SJSA1 (cell line): Measurements from ENCODE around the gene EML6. TPM values are rescaled to one million over a fixed set of nuclear protein-coding genes. Genes with fewer than 3 reads are reported as not detected.

ENCODE experiments used
- DNase-seq, 2 experiments: peaks; one replicate each; pipeline ENCODE4 v3.0.0-alpha.2; 2015 to 2020; ENCODE audit warnings: low spot score in 2 of 2, low read depth in 1 of 2
- H3K27ac ChIP-seq: fragments of 250-450 bp; sonication (Bioruptor Pico); 2 replicates; pipeline ENCODE4 v1.5.1; 2020; ENCODE audit warnings: mild to moderate bottlenecking, moderate library complexity
- H3K27me3 ChIP-seq: fragments of 250-450 bp; sonication (Bioruptor Pico); replicated peaks from 2 replicates; pipeline ENCODE4 v1.5.1; 2020; ENCODE audit warnings: mild to moderate bottlenecking, moderate library complexity
- H3K36me3 ChIP-seq: fragments of 250-450 bp; sonication (Bioruptor Pico); 2 replicates; pipeline ENCODE4 v1.5.1; 2020; ENCODE audit warnings: mild to moderate bottlenecking
- H3K4me1 ChIP-seq: fragments of 250-450 bp; sonication (Bioruptor Pico); replicated peaks from 2 replicates; pipeline ENCODE4 v1.6.1; 2021; ENCODE audit warnings: mild to moderate bottlenecking
- H3K4me3 ChIP-seq: fragments of 250-450 bp; sonication (Bioruptor Pico); 2 replicates; pipeline ENCODE4 v1.5.1; 2020; ENCODE audit warnings: mild to moderate bottlenecking
- H3K9me3 ChIP-seq: fragments of 250-450 bp; sonication (Bioruptor Pico); replicated peaks from 2 replicates; pipeline ENCODE4 v1.5.1; 2020; ENCODE audit warnings: mild to moderate bottlenecking
- total RNA-seq: library from RNA; depleted of rRNA; stranded (reverse); fragments of >200 nt; shearing (Covaris generic); gene quantifications from 2 replicates; pipeline ENCODE4 v1.2.3, GENCODE V29; 2014

EML6 gene
- total RNA-seq, 1 experiment from 2014 or later = 1.3 TPM

DNA sequence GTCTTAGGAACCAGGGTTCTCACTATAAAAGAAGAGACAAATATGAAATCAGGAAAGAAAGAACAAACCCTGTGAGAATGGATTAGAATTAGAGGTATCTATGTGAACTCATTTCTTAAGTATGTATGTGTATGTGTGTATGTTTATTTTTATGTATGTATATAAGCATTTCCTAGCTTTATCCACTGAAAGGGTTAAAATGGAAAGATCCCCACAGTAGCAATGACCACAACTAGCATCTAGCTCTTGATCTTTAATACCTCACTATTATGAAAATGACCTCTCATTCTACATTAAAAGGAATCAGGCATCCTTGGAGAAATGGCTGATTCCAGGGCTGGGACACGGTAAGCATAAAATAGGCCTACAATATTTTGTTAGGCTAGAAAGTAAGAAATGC is 295.2 kb downstream of the EML6 start:
- Histone ChIP-seq H3K9me3 (no peaks in the 10 kb centered on the region), H3K4me3 (no peak overlapping the region), H3K27ac (no peak overlapping the region), H3K4me1 (peaks cover 41% of the 10 kb centered on the region), H3K27me3 (no peaks in the 10 kb centered on the region), H3K36me3 (peaks cover 35% of the 10 kb centered on the region)
- no peak for DNase-seq

DNA sequence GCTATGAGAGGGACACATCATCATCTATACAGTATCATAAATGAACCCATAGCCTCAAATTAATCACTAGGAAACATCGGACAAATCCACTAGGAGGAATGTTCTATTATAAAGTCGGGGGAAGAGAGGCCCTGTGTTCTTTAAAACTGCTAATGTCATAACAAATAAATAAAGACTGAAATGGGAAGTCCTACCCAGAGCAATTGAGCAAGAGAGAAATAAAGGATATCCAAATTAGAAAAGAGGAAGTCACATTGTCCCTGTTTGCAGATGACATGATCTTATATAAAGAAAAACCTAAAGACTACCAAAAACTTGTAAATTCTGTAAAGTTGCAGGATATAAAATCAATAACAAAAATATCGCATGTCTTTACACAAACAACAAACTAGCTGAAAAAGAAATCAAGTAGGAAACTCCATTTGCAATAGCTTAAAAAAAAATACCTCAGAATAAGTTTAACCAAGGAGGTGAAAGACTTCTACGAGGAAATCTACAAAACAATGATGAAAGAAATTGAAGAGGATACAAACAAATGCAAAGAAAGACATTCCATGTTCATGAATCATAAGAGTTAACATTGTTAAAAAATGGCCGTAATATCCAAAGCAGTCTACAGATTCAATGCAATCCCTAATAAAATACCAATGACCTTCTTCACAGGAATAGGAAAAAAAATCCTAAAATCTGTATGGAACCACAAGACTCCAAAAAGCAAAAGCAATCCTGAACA is 296.2 kb downstream of the EML6 start:
- Histone ChIP-seq H3K27me3 (no peaks in the 10 kb centered on the region), H3K4me1 (peaks cover 37% of the 10 kb centered on the region), H3K4me3 (no peak overlapping the region), H3K9me3 (no peaks in the 10 kb centered on the region), H3K36me3 (peaks cover 44% of the 10 kb centered on the region), H3K27ac (no peak overlapping the region; the same call in 1 of the 2 replicates)
- peak in 1 of 2 experiments; percentile 58 for DNase-seq
